ENCODE measurements around the gene SATB2.

Gene SATB2

DNA sequence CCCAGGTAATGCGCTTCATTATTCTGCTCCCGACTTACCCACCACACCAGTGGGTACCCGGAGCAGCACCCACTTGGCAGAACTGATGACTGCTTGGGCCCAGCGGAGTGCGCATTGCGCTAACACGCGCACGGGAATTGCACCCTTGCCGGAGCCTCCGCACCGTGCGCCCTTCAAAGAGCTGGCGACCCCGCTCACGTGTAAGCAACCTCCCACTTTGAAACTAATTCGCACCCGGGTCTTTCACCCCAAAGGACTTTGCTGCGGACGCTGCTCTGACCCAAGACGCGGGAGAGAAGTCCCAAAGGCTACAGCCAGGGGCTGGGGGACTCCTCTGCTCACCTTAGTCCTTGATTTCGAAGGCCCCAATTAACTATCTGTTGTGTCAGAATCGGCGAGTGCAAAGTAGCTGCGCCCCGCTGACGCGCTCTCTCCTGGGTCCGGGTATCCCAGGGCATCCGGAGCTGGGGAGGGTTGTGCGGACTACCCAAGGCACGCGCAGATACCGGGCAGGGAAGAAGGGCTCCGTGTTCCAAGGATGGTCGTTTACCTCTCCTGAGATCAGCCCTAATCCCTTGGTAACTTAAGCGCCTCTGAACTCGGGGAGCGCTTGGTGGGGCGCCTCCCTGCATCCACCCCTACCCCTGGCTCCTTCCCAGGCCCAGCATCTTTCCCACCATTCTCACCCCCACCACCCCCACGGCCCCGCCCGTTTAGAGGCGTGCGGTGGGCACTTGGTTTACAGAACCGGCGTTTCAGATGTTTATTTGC lies 13.1 kb upstream of the SATB2 start:
- DNase-seq (ENCODE audit: insufficient read length, low spot score) (no peak), FAIRE-seq (no peak)
- TF ChIP-seq, protein P1, sequence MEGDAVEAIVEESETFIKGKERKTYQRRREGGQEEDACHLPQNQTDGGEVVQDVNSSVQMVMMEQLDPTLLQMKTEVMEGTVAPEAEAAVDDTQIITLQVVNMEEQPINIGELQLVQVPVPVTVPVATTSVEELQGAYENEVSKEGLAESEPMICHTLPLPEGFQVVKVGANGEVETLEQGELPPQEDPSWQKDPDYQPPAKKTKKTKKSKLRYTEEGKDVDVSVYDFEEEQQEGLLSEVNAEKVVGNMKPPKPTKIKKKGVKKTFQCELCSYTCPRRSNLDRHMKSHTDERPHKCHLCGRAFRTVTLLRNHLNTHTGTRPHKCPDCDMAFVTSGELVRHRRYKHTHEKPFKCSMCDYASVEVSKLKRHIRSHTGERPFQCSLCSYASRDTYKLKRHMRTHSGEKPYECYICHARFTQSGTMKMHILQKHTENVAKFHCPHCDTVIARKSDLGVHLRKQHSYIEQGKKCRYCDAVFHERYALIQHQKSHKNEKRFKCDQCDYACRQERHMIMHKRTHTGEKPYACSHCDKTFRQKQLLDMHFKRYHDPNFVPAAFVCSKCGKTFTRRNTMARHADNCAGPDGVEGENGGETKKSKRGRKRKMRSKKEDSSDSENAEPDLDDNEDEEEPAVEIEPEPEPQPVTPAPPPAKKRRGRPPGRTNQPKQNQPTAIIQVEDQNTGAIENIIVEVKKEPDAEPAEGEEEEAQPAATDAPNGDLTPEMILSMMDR (IDR thresholded peaks at IDR 0.05; ENCODE audit: insufficient read depth, missing control alignments), result no peak

DNA sequence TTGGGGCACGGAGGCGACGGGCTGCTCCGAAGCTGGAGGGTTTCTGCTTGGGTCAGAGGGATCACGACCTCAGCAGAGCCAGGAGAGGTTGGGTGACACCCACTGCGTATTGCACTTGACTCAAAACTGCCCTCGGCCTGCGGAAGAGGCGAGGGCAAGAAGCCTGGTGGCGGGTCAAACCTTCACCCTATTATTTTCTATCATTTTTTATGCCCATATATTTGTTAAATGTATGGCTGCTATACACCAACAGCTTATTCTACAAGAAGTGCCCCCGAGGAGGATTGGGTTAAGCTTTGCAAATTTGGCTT lies 12.6 kb upstream of the SATB2 start:
- no peak for FAIRE-seq
- no peak for DNase-seq (ENCODE audit: insufficient read length, low spot score)
- TF ChIP-seq, protein P1 (IDR thresholded peaks at IDR 0.05; ENCODE audit: insufficient read depth, missing control alignments), result no peak

DNA sequence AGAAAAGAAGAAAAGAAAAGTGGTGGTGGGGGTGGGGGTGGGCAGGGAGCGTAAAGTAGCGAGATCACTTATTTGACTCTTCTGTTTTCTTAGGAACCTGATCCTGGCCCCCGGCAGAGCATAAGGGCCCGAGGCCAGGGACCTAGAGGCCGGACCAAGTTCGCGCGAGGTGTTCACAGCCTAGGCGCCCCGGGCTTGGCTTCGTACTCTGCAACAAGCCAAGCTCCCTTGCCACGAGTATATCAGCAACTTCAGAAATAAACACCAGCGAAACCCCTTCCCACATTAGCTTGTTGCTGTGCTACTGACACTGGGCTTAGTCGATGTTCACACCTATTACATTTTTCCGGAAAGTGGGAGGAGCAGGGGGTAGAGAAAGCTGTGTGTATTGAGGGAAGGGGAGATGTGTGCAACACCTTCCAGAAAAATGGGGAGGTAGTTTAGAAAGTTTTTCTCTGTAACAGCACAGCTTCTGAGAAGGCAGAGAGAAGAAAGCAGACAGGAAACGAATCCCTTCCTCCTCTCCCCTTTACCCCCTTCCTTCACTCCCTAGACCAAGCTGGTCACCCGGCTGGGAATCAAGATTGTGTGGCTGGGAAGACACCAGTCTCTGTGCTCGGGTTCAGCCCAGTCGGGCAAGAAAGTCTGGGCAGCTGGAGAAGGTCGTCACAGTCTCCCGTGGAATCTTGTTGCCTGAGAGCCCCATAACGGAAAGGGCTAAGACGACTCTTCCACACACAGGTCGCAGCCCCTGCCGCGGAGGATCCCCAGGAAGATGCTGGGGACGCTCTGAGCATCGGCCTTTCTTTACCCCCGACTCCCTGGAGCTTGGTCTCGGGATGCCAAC lies 12.0 kb upstream of the SATB2 start:
- TF ChIP-seq, protein P1 (IDR thresholded peaks at IDR 0.05; ENCODE audit: insufficient read depth, missing control alignments), result no peak
- DNase-seq (ENCODE audit: insufficient read length, low spot score) (no peak), FAIRE-seq (no peak)

DNA sequence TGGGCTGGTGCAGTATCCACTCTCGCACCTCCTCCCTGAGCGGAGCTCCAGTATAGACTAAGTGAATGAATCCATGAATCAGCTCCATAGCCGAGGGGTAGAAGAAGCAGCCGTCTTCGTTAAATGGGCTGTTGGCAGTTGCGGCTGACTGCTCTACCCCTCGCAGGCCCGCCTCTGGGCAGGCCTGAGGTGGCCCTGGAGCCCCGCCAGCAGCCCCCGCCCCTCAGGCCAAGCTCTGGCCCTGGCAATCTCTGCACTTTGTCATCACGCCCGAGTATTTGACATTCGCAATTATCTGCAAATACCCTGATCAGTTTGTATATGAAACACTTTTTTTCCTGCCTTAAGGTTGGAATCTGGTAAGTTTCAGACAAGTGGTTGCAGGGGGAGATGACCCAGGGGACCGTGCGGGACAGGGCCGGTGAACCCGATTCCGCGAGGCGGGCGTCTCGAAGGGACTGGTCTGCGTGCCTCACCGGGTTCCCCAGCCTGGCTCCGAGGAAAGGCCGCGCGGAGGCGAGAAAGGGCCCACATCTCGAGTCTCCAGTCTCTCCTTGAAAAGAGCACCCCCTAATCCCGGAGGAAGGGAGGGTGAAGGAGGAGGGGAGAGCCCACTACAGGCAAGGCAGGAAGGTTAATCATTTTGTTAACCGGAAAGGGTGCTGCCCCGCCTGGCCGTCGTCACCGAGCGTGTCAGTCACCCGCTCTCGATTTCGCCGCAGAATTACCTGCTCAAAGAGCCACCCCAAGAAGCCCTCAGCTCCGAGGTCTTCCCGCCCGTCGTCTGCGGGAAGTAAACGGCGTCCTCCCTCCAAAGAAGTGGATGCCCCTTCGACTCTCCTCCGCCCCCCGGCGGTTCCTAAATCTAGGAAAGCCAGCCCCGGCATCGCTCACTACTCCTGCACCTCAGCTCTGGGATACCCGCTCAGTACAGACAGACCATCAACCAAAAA lies 11.1 kb upstream of the SATB2 start:
- TF ChIP-seq, protein P1 (IDR thresholded peaks at IDR 0.05; ENCODE audit: insufficient read depth, missing control alignments), result no peak
- FAIRE-seq, result no peak
- no peak for DNase-seq (ENCODE audit: insufficient read length, low spot score)

DNA sequence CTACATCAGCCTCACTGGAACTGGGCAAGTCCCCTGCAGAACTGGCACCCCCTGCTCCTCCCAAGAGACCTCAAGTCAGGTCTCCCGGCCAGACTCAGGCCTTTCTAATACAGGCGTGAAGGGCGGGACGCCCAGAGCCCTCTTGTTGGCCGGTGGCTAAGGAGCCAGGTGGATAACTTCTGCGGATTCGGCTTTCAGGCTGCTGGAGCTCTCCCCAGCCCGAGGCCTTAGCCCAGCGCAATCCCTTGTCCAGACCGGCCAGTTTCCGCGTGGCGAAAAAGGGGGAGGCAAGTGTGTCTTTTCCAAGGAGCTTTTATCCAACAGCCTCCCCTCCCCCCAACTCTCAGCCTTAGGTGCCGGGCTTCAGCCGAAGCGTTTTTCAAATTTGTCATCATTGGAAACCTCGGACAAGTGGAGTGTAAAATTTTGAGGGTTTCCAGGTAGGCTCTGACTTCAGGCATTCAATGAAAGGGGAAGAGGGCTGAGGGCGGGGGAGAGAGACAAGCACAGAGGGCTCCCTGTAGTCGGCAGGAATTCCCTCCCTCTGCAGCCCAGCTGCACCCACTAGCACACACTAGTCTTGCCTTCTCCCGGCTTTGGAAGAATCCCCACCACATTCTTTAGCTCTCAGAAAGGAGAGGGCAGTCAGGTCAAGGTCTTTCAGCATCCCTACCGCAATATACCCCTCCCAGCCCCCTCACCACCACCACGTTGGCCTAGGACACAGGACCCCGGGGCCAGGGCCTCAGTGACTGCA lies 9.5 kb upstream of the SATB2 start:
- TF ChIP-seq, protein P1 (IDR thresholded peaks at IDR 0.05; ENCODE audit: insufficient read depth, missing control alignments), result no peak
- DNase-seq (ENCODE audit: insufficient read length, low spot score) (no peak), FAIRE-seq (no peak)

DNA sequence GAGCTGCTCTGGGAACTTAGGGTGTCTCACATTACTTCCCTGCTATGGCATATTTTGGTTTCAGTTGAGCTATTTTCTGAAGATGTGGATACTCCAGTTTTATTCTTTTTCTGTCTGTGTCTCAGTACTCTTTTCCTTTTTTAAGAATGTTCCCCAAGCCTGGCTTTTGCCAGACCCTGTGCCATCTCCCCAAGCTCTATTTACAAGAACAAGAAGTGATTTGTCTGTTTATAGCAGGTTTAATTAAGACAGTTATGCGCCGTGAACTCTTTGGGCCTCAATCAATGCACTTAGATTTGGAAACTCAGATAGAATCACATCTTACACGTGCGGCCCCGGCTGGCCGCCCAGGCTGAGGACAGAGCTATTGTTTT lies 8.9 kb upstream of the SATB2 start:
- TF ChIP-seq, protein P1 (IDR thresholded peaks at IDR 0.05; ENCODE audit: insufficient read depth, missing control alignments), result no peak
- FAIRE-seq (no peak), DNase-seq (ENCODE audit: insufficient read length, low spot score) (no peak)

Data from D721Med (cell line).